ENCODE data around the gene ATRNL1.

Gene ATRNL1

GRCh38 chr10:115422624-115423023 lies 329.5 kb downstream of the ATRNL1 start:
- H3K27ac ChIP-seq (ENCODE audit: low read depth, low read length) = no peak overlapping the region

GRCh38 chr10:115427611-115428010 lies 334.4 kb downstream of the ATRNL1 start:
- Histone ChIP-seq H3K4me1 (ENCODE audit: control insufficient read depth, insufficient read depth, low read length) (no peaks in the 10 kb centered on the region), H3K27me3 (ENCODE audit: control insufficient read depth, insufficient read depth, low read length) (no peaks in the 10 kb centered on the region), H3K4me3 (ENCODE audit: low read depth, low read length) (no peak overlapping the region), H3K36me3 (ENCODE audit: control insufficient read depth, insufficient read depth, low read length) (no peaks in the 10 kb centered on the region), H3K9ac (ENCODE audit: low read length) (no peak overlapping the region), H3K9me3 (ENCODE audit: control insufficient read depth, insufficient read depth, low read depth, low read length) (no peaks in the 10 kb centered on the region), H3K27ac (ENCODE audit: low read depth, low read length) (no peak overlapping the region)

More at GRCh38 chr10:115422624-115423023, 329.5 kb downstream of the ATRNL1 start:
- Histone ChIP-seq H3K36me3 (ENCODE audit: control insufficient read depth, insufficient read depth, low read length) (no peaks in the 10 kb centered on the region), H3K4me1 (ENCODE audit: control insufficient read depth, insufficient read depth, low read length) (no peaks in the 10 kb centered on the region), H3K4me3 (ENCODE audit: low read depth, low read length) (no peak overlapping the region), H3K9me3 (ENCODE audit: control insufficient read depth, insufficient read depth, low read depth, low read length) (no peaks in the 10 kb centered on the region), H3K27me3 (ENCODE audit: control insufficient read depth, insufficient read depth, low read length) (no peaks in the 10 kb centered on the region), H3K9ac (ENCODE audit: low read length) (no peak overlapping the region)

- Histone ChIP-seq H3K27ac (ENCODE audit: low read depth, low read length) (no peak overlapping the region), H3K36me3 (ENCODE audit: control insufficient read depth, insufficient read depth, low read length) (no peaks in the 10 kb centered on the region), H3K4me3 (ENCODE audit: low read depth, low read length) (no peak overlapping the region), H3K9me3 (ENCODE audit: control insufficient read depth, insufficient read depth, low read depth, low read length) (no peaks in the 10 kb centered on the region), H3K27me3 (ENCODE audit: control insufficient read depth, insufficient read depth, low read length) (no peaks in the 10 kb centered on the region), H3K4me1 (ENCODE audit: control insufficient read depth, insufficient read depth, low read length) (no peaks in the 10 kb centered on the region), H3K9ac (ENCODE audit: low read length) (no peak overlapping the region)
Measured at GRCh38 chr10:115432188-115432819, 339.1 kb downstream of the ATRNL1 start.

- Histone ChIP-seq H3K4me1 (ENCODE audit: control insufficient read depth, insufficient read depth, low read length) (no peaks in the 10 kb centered on the region), H3K36me3 (ENCODE audit: control insufficient read depth, insufficient read depth, low read length) (no peaks in the 10 kb centered on the region)
Measured at GRCh38 chr10:115436999-115437398, 343.8 kb downstream of the ATRNL1 start.

GRCh38 chr10:115441907-115442545 lies 348.9 kb downstream of the ATRNL1 start:
- Histone ChIP-seq H3K4me3 (ENCODE audit: low read depth, low read length) (no peak overlapping the region), H3K36me3 (ENCODE audit: control insufficient read depth, insufficient read depth, low read length) (no peaks in the 10 kb centered on the region), H3K4me1 (ENCODE audit: control insufficient read depth, insufficient read depth, low read length) (no peaks in the 10 kb centered on the region), H3K27me3 (ENCODE audit: control insufficient read depth, insufficient read depth, low read length) (no peaks in the 10 kb centered on the region), H3K9me3 (ENCODE audit: control insufficient read depth, insufficient read depth, low read depth, low read length) (no peaks in the 10 kb centered on the region), H3K9ac (ENCODE audit: low read length) (no peak overlapping the region), H3K27ac (ENCODE audit: low read depth, low read length) (no peak overlapping the region)

More at GRCh38 chr10:115436999-115437398, 343.8 kb downstream of the ATRNL1 start:
- Histone ChIP-seq H3K4me3 (ENCODE audit: low read depth, low read length) (no peak overlapping the region), H3K9ac (ENCODE audit: low read length) (no peak overlapping the region), H3K27me3 (ENCODE audit: control insufficient read depth, insufficient read depth, low read length) (no peaks in the 10 kb centered on the region), H3K27ac (ENCODE audit: low read depth, low read length) (no peak overlapping the region), H3K9me3 (ENCODE audit: control insufficient read depth, insufficient read depth, low read depth, low read length) (no peaks in the 10 kb centered on the region)

- Histone ChIP-seq H3K27me3 (ENCODE audit: control insufficient read depth, insufficient read depth, low read length) (no peaks in the 10 kb centered on the region), H3K4me1 (ENCODE audit: control insufficient read depth, insufficient read depth, low read length) (peaks cover 6% of the 10 kb centered on the region), H3K9me3 (ENCODE audit: control insufficient read depth, insufficient read depth, low read depth, low read length) (0 out of 2 replicates have a peak, but pooled peaks cover 1% of the 10 kb centered on the region), H3K36me3 (ENCODE audit: control insufficient read depth, insufficient read depth, low read length) (no peaks in the 10 kb centered on the region), H3K9ac (ENCODE audit: low read length) (no peak overlapping the region), H3K27ac (ENCODE audit: low read depth, low read length) (no peak overlapping the region), H3K4me3 (ENCODE audit: low read depth, low read length) (no peak overlapping the region)
Measured at GRCh38 chr10:115456812-115457211, 363.6 kb downstream of the ATRNL1 start.

GRCh38 chr10:115483294-115483693 lies 390.1 kb downstream of the ATRNL1 start:
- H3K9me3 ChIP-seq (ENCODE audit: control insufficient read depth, insufficient read depth, low read depth, low read length) = no peaks in the 10 kb centered on the region
- no peak overlapping the region for H3K27ac ChIP-seq (ENCODE audit: low read depth, low read length)
- no peaks in the 10 kb centered on the region for H3K4me1 ChIP-seq (ENCODE audit: control insufficient read depth, insufficient read depth, low read length)
- no peaks in the 10 kb centered on the region for H3K27me3 ChIP-seq (ENCODE audit: control insufficient read depth, insufficient read depth, low read length)
- no peaks in the 10 kb centered on the region for H3K36me3 ChIP-seq (ENCODE audit: control insufficient read depth, insufficient read depth, low read length)
- no peak overlapping the region for H3K9ac ChIP-seq (ENCODE audit: low read length)
- H3K4me3 ChIP-seq (ENCODE audit: low read depth, low read length) = no peak overlapping the region

GRCh38 chr10:115491526-115492140 lies 398.5 kb downstream of the ATRNL1 start:
- Histone ChIP-seq H3K36me3 (ENCODE audit: control insufficient read depth, insufficient read depth, low read length) (no peaks in the 10 kb centered on the region), H3K9ac (ENCODE audit: low read length) (no peak overlapping the region), H3K4me3 (ENCODE audit: low read depth, low read length) (no peak overlapping the region), H3K9me3 (ENCODE audit: control insufficient read depth, insufficient read depth, low read depth, low read length) (peaks cover 2% of the 10 kb centered on the region; the same call in 1 of the 2 replicates), H3K4me1 (ENCODE audit: control insufficient read depth, insufficient read depth, low read length) (no peaks in the 10 kb centered on the region), H3K27me3 (ENCODE audit: control insufficient read depth, insufficient read depth, low read length) (no peaks in the 10 kb centered on the region), H3K27ac (ENCODE audit: low read depth, low read length) (no peak overlapping the region)

GRCh38 chr10:115503546-115503945 lies 410.4 kb downstream of the ATRNL1 start:
- Histone ChIP-seq H3K9me3 (ENCODE audit: control insufficient read depth, insufficient read depth, low read depth, low read length) (peaks cover 30% of the 10 kb centered on the region), H3K4me3 (ENCODE audit: low read depth, low read length) (no peak overlapping the region)

GRCh38 chr10:115514895-115515294 lies 421.7 kb downstream of the ATRNL1 start:
- no peak overlapping the region for H3K4me3 ChIP-seq (ENCODE audit: low read depth, low read length)
- no peak overlapping the region for H3K27ac ChIP-seq (ENCODE audit: low read depth, low read length)
- H3K9ac ChIP-seq (ENCODE audit: low read length) = no peak overlapping the region
- no peaks in the 10 kb centered on the region for H3K27me3 ChIP-seq (ENCODE audit: control insufficient read depth, insufficient read depth, low read length)
- H3K9me3 ChIP-seq (ENCODE audit: control insufficient read depth, insufficient read depth, low read depth, low read length) = no peaks in the 10 kb centered on the region
- no peaks in the 10 kb centered on the region for H3K36me3 ChIP-seq (ENCODE audit: control insufficient read depth, insufficient read depth, low read length)
- H3K4me1 ChIP-seq (ENCODE audit: control insufficient read depth, insufficient read depth, low read length) = no peaks in the 10 kb centered on the region

More at GRCh38 chr10:115503546-115503945, 410.4 kb downstream of the ATRNL1 start:
- H3K27ac ChIP-seq (ENCODE audit: low read depth, low read length) = no peak overlapping the region
- no peaks in the 10 kb centered on the region for H3K27me3 ChIP-seq (ENCODE audit: control insufficient read depth, insufficient read depth, low read length)
- H3K36me3 ChIP-seq (ENCODE audit: control insufficient read depth, insufficient read depth, low read length) = no peaks in the 10 kb centered on the region
- no peak overlapping the region for H3K9ac ChIP-seq (ENCODE audit: low read length)
- H3K4me1 ChIP-seq (ENCODE audit: control insufficient read depth, insufficient read depth, low read length) = no peaks in the 10 kb centered on the region

GRCh38 chr10:115525141-115525540 lies 432.0 kb downstream of the ATRNL1 start:
- no peaks in the 10 kb centered on the region for H3K36me3 ChIP-seq (ENCODE audit: control insufficient read depth, insufficient read depth, low read length)
- no peaks in the 10 kb centered on the region for H3K4me1 ChIP-seq (ENCODE audit: control insufficient read depth, insufficient read depth, low read length)
- H3K9ac ChIP-seq (ENCODE audit: low read length) = no peak overlapping the region
- no peaks in the 10 kb centered on the region for H3K27me3 ChIP-seq (ENCODE audit: control insufficient read depth, insufficient read depth, low read length)
- H3K9me3 ChIP-seq (ENCODE audit: control insufficient read depth, insufficient read depth, low read depth, low read length) = peaks cover 12% of the 10 kb centered on the region; the same call in 1 of the 2 replicates
- H3K27ac ChIP-seq (ENCODE audit: low read depth, low read length) = no peak overlapping the region
- H3K4me3 ChIP-seq (ENCODE audit: low read depth, low read length) = no peak overlapping the region
